Type B pancreatic cell (in vitro differentiated cells): Measurements from ENCODE around the gene CEBPB. TPM values are rescaled to one million over a fixed set of nuclear protein-coding genes. Genes with fewer than 3 reads are reported as not detected.

Experiments used
- DNase-seq: peaks from one replicate; pipeline ENCODE4 v3.0.0; 2021; ENCODE audit warnings: mixed read lengths; ENCODE audit not compliant: unreplicated experiment; ENCODE audit errors: extremely low spot score
- H3K27ac Mint-ChIP-seq: 2 replicates; pipeline ENCODE4 v1.8.0; 2021; ENCODE audit warnings: mild to moderate bottlenecking, mixed read lengths
- H3K27me3 Mint-ChIP-seq: 2 replicates; pipeline ENCODE4 v1.8.0; 2021; ENCODE audit warnings: mixed read lengths
- H3K36me3 Mint-ChIP-seq: 2 replicates; pipeline ENCODE4 v1.8.0; 2021; ENCODE audit warnings: mixed read lengths
- H3K4me1 Mint-ChIP-seq: one replicate; pipeline ENCODE4 v1.8.0; 2021; ENCODE audit warnings: mixed read lengths; ENCODE audit not compliant: unreplicated experiment
- H3K4me3 Mint-ChIP-seq: 2 replicates; pipeline ENCODE4 v1.8.0; 2021; ENCODE audit warnings: mild to moderate bottlenecking, mixed read lengths
- H3K9me3 Mint-ChIP-seq: 2 replicates; pipeline ENCODE4 v1.8.0; 2021; ENCODE audit warnings: mixed read lengths
- total RNA-seq: library from RNA; stranded (reverse); gene quantifications from 2 replicates; pipeline ENCODE4 v1.2.1, GENCODE V29; 2021; ENCODE audit warnings: low replicate concordance
- TF ChIP-seq, protein P1 (sequence below): fragments of 200-600 bp; sonication (generic); conservative IDR thresholded peaks from 2 replicates; pipeline ENCODE4 v1.5.0; 2021; ENCODE audit warnings: antibody characterized with exemption, mild to moderate bottlenecking

CEBPB gene
- total RNA-seq, 1 donor from 2014 or later: 23.0 TPM

DNA sequence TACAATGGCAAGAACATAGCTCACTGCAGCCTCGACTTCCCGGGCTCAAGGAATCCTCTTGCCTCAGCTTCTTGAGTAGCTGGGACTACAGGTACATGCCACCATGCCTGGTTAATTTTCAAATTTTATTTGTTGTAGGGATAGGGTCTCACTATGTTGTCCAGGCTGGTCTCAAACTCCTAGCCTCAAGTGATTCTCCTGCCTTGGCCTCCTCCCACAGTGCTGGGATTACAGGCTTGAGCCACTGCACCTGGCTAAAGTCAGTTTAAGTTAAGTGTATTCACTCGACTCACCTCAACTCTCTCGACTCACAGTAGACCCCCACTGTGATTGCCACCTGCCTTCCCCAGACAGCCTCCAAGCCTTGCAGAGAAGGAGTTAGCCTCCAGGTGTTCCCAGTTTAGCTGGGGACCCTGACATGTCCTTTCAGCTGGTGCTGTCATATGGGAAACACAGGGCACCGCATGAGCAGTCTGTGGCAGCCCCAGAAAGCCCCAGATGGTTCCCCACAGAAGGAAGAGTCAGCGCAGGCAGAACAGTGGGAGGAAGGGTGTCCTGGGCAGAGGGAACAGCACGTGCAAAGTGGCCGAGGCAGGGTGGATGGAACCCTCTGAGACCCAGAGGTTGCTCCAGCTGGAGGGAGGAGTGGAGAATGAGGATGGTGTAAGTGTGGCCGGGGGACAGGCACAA, 40.4 kb downstream of the CEBPB start:
- Mint-ChIP-seq H3K4me3 (no peak overlapping the region), H3K36me3 (no peaks in the 10 kb centered on the region), H3K27ac (peak overlapping the region; percentile 14), H3K27me3 (no peaks in the 10 kb centered on the region), H3K4me1 (peaks cover 11% of the 10 kb centered on the region), H3K9me3 (no peaks in the 10 kb centered on the region)
- no peak for DNase-seq
- TF ChIP-seq, protein P1, sequence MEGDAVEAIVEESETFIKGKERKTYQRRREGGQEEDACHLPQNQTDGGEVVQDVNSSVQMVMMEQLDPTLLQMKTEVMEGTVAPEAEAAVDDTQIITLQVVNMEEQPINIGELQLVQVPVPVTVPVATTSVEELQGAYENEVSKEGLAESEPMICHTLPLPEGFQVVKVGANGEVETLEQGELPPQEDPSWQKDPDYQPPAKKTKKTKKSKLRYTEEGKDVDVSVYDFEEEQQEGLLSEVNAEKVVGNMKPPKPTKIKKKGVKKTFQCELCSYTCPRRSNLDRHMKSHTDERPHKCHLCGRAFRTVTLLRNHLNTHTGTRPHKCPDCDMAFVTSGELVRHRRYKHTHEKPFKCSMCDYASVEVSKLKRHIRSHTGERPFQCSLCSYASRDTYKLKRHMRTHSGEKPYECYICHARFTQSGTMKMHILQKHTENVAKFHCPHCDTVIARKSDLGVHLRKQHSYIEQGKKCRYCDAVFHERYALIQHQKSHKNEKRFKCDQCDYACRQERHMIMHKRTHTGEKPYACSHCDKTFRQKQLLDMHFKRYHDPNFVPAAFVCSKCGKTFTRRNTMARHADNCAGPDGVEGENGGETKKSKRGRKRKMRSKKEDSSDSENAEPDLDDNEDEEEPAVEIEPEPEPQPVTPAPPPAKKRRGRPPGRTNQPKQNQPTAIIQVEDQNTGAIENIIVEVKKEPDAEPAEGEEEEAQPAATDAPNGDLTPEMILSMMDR: no peak

DNA sequence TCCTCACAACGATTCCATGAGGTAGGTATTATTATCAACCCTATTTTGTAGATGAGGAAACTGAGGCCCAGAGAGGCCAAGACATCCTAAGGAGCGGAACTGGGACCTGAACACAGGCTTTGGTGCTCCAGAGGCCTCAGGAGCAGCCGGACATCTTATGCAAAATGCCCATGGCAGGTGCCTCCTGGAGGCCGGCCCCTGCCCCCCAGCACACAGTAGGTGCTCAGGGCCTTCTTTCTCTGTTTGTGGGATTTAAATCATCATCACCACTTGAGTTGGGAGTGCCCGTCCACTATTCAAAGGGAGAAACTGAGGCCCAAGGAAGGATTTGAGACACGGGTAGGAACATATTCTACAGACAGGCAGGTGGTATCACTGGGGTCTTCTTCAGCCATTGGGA, 41.2 kb downstream of the CEBPB start:
- Mint-ChIP-seq H3K27me3 (no peaks in the 10 kb centered on the region), H3K9me3 (no peaks in the 10 kb centered on the region), H3K4me3 (no peak overlapping the region), H3K4me1 (peaks cover 11% of the 10 kb centered on the region), H3K27ac (no peak overlapping the region), H3K36me3 (no peaks in the 10 kb centered on the region)
- TF ChIP-seq, protein P1: no peak
- no peak for DNase-seq

DNA sequence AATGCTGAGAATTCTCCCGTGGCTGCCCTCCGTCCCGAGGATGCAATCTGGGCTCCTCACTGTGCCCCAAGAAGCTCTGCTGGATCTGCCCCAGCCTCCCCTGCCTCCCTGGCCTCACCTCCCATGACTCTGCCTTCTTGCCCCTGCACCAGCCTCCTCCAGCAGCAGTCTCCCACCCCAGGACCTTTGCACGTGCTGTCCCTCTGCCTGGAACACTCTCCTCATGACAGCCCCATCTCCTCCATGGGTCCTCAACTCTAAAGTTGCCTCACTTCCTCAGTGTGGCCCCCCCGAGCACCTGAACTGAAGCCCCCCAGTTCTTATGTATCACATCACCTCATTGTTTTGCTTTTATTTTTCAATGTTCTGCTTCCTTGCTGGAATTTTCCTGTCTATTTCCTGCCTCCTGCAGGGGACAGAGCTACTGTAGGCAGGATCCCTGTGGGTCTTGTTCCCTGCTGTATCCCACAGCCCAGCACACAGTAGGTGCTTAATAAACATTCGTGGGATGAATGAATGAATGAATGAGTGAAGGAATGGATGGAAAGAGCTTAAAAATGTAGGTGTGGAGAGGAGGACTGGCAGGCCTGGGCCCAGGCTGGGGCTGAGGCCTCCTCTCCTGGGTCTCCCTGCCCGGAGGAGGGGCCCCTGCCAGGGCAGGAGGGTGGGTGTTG, 42.2 kb downstream of the CEBPB start:
- H3K9me3 Mint-ChIP-seq: no peaks in the 10 kb centered on the region
- H3K27me3 Mint-ChIP-seq: no peaks in the 10 kb centered on the region
- H3K27ac Mint-ChIP-seq: peak overlapping the region; percentile 56

DNA sequence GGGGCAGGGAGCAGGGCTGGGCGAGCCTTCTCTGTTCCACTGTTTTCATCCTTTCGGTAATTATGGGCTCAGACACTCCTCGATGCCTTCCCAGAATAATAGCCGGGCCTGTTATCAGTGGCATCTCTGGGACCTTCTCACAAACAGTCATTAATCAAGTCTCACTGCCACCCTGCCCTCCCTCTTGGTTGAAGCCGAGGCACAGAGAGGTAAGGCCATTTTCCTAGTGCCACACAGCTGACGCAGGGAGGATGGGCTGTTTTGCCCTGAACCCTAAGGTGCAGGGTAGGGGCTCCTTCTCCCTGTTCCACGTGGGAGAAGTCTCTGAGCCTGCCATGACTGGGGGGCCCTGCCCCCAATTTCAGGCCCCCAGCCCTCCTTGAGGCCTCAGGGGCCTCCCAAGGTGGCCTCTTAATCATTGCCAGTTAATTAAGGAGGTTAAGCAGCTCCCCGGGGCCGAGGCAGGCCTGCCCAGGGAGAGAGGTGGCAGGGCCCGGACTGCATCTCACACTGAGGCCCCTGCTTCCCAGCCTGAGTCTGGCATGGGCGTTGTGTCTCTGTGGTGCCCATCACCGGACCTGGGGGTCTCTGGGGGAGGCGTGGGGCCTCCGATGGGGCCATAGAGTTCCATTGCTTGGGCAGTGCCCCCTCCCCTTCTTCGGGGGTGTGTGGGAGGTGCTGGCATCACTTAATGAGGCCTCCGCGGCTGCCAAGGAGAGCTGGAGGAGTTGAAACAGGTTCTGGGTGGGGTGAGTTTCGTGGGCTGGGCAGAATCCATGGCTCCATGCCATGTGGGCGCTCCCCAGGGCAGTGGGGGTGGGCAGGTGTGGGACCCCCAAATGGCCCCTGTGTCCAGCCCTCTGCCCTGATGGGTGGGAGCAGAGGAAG, 42.9 kb downstream of the CEBPB start:
- H3K4me3 Mint-ChIP-seq: no peak overlapping the region
- no peaks in the 10 kb centered on the region for H3K36me3 Mint-ChIP-seq
- DNase-seq: no peak
- H3K4me1 Mint-ChIP-seq: peaks cover 14% of the 10 kb centered on the region
- H3K27me3 Mint-ChIP-seq: no peaks in the 10 kb centered on the region
- TF ChIP-seq, protein P1: no peak
- H3K27ac Mint-ChIP-seq: no peak overlapping the region
- H3K9me3 Mint-ChIP-seq: no peaks in the 10 kb centered on the region

More for the DNA sequence above, 42.2 kb downstream of the CEBPB start:
- no peak overlapping the region for H3K4me3 Mint-ChIP-seq
- H3K36me3 Mint-ChIP-seq: no peaks in the 10 kb centered on the region
- H3K4me1 Mint-ChIP-seq: peaks cover 11% of the 10 kb centered on the region
- TF ChIP-seq, protein P1: no peak
- DNase-seq: no peak

DNA sequence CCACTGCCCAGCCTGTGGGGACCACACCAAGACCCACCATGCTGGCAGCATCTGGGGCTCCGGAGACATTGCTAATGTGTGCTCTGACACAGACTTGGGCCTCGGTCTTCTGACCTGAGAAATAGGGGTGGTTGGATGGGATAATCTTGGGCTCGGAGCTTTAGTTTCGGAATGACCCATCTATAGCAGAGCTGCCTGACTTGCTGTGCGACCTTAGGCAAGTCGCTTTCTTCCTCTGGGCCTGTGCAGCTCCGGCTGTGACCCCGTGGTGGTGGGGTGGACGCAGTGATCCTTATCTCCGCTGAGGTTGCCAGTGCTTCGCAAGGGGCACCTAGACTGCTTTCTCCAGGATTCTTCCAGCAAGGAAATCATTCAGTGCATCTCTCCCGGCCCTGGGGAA, 43.7 kb downstream of the CEBPB start:
- Mint-ChIP-seq H3K4me1 (peaks cover 12% of the 10 kb centered on the region), H3K27ac (no peak overlapping the region), H3K36me3 (no peaks in the 10 kb centered on the region), H3K9me3 (peaks cover 2% of the 10 kb centered on the region), H3K27me3 (no peaks in the 10 kb centered on the region), H3K4me3 (no peak overlapping the region)
- TF ChIP-seq, protein P1: no peak
- DNase-seq: no peak
